Occipital lobe (tissue), 2 donors: ENCODE measurements around the gene SRRM4. TPM values are rescaled to one million over a fixed set of nuclear protein-coding genes. Genes with fewer than 3 reads are reported as not detected.

ENCODE experiments used
- DNase-seq: peaks from one replicate; lab custom pipeline; 2025; lab: John Stamatoyannopoulos, UW
- total RNA-seq: library from RNA; depleted of rRNA; stranded (reverse); fragments of >200 nt; gene quantifications from one replicate; pipeline ENCODE4 v1.2.3, GENCODE V29; 2014

The SRRM4 gene
- total RNA-seq, 1 donor from 2014 or later: 6.4 TPM

DNA sequence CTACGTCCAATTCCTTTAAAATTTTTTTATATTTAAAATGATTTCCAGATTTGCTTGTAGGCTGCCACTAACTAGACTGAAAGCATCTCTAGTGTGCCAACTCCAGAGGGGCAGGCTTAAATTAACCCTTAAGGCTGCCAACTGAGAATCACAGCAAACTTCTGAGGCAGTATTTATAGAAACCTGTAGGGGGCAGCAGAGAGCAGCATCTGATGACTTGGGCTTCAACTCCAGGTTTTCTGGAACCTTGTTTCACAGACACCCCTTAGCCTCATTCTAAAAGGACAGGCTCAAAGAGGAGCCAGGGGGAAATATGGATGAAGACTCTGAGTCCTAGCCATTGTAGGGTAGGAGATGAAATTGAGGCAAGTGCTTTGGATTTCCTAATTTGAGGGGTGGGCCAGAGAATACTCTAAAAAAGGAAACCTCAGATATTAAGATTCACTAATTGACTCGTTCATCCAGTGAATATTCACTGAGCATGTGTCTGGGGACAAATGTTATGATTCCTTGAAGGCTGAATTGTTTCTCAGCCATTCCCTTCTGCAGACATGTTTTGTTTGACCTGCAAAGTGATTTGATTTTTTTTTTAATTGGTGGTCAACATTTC is 134.1 kb downstream of the SRRM4 start:
- DNase-seq: no peak

DNA sequence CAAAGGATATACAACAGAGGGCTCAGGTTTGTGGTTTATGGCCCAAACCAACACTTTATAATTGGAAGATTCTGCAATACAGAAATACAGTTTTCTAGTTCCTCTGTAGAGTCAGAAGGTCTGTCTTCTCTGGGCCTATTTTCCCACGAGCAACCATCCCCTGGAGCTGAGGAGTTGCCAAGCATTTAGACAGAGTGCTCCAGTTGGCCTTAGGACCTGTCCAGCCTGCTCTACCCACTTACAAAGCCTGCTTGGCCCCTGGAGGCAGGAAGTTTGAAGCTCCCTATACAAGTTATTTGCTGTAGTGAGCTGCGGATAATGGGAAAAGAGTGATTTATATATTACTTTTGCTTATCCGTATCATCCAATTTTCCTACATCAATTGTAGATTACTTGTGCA is 136.6 kb downstream of the SRRM4 start:
- no peak for DNase-seq

DNA sequence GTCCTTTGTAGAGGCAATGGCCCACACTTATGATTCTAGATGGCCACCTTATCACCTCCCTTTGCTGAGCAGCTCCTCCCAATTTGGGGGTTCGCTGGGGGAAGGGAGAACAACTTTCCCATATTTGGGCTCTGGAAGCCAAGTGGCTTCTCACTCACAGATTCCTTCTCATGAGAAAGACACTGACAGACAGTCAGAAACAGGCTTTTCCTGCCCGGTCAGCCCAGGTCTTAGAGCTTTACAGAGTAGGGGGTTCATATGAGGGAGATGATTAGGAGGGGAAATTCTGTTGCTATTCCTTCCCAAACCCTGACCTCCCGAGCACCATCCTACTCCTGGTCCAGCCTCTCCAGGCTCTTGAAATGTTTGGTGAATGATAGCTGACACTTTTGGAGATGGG is 137.3 kb downstream of the SRRM4 start:
- DNase-seq: no peak

DNA sequence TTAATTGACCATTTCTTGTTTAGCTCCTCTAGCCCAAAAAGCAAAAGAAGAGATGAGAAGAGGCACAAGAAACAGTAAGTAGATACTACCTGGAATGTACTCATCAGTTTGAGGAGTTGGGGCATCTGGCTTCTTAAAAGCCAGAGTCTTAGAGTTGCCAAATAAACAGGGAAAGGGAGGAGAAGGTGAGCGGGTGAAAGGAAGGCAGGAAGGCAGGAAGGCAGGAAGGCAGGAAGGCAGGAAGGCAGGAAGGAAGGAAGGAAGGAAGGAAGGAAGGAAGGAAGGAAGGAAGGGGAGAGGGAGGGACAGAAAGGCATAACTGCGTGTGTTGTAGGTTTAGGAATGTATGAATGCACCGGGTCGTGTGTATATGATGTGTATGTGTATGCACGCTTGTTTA is 140.7 kb downstream of the SRRM4 start:
- DNase-seq: no peak

DNA sequence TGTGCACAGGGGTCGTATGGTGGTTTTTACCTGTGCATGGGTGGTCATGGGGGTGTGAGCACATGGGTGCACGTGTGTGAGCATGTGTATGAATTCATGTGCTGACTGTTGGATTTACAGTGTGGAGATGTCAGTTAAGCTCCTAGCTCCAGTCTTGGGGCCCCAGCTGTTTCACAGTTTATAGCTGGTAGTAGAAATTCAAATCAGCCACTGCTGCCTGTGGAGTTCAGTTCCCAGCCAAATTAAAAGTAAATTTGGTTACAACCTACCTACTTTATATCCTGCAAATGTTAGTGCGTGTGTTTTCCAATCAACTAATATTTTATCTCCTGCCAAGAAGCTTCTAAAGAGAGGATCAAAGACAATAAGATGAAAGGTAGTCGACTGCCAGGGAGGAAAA is 141.4 kb downstream of the SRRM4 start:
- DNase-seq: no peak

DNA sequence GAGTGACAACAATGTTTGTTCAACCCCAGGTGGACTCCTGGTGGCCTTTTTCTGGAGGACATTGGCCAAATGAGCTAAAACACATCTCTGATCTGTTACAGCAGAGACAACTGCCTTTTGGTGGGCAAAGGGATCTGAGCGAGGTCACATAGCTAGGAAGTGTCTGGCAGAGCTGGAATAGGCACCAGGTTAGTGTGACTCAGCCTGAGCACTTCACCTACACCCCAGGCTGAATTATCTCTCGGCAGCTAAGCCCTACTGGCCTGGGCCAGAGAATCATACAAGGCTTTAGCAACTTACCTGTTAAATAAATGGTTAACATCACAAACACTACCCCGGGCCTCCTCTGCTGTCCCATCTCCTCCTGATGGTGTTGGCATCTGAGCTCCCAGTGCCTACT is 147.2 kb downstream of the SRRM4 start:
- no peak for DNase-seq

DNA sequence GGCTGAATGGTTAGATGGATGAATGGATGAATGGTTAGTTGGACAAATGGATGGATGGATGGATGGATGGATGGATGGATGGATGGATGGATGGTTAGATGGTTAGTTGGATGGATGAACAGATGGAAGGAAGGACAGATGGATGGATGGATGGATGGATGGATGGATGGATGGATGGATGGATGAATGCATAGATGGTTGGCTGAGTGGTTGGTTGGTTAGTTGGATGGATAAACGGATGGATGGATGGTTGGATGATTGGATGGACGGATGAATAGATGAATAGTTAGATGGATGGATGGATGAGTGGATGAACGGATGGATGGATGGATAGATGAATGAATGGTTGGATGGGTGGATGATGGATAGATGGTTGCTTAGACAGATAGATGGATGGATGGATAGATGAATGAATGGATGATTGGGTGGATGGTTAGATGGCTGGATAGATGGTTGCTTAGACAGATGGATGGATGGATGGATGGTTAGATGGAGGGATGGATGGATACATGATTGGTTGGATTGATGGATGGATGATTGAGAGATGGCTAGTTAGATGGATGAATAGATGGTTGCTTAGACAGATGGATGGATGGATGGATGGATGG is 148.6 kb downstream of the SRRM4 start:
- no peak for DNase-seq

DNA sequence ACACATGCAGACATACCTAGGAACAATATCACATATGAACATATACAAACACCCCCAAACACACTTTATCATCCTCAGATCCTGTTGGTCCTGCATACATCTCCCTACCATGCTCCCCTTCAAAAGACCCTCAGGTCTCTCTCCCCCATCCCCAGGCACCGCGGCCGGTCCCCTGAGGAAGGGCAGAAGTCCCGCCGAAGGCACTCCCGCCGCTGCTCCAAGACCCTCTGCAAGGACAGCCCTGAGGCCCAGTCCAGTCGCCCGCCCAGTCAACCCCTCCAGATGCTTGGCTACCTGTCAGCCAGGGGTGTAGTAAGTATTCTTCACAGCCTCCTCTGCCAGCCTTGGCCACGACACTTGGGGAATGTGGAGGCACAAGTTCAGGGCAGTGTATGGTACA is 149.2 kb downstream of the SRRM4 start:
- DNase-seq: no peak

DNA sequence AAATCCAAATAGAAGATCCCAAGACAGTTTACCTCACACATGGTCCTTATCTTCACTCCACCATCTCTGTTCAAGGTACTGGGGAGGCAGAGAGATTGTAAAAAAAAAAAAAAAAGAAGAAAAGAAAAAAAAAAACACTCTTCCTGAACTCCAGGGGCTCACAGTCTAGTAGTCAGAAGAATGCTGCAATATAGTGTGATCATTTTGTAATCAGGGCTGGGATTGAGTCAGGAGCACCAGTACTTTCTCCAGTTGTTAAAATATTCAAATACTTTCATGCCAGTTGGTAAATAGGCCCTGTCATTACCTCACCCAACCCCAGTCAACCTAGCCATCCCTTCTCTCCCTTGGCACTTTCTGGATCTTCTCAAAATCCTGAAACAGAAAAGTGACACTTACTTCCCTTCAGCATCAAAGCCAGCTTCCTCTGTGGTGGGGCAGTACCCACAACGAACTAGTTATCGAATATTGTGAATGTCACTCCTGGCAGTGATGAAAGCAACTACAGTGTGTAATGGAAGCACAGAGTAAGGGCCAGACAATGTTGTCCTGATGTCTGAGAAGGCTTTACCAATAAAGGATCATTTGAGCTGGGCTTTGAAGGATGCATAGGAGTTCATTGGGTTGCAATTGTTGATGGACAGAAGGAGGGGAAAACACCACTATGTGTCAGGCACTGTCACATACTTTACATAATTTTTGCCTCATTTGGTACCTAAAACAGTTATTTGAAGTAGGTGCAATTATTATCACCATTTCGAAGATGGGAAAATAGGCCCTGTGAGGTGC is 153.1 kb downstream of the SRRM4 start:
- no peak for DNase-seq

DNA sequence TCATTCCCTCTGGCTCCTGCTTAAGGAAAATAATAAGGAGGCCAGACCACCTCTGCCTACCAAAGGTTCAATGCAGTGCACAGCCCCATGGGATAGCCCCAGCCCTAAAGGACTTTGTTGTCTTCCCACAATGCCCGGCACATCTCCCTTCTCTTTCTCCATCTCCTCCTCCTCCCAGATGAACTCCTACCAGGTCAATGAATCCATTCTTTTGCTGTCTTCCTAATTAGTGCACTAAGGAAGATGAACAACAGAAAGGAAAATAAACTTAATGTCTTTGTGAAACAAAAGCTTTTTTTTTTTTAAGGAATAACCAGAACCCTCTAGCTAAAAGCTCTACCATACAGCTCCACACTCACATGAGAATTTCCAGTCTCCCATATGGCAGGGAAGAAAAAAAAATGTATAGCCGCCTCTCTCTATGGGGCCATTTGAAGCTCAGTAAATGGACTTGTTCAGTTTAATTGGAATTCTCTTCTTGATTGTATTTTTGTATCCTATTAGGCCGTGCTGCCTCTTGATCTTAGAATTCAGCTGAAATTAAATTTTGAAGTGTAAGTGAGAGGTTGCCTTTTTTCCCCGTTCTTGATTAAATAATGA is 155.6 kb downstream of the SRRM4 start:
- no peak for DNase-seq

DNA sequence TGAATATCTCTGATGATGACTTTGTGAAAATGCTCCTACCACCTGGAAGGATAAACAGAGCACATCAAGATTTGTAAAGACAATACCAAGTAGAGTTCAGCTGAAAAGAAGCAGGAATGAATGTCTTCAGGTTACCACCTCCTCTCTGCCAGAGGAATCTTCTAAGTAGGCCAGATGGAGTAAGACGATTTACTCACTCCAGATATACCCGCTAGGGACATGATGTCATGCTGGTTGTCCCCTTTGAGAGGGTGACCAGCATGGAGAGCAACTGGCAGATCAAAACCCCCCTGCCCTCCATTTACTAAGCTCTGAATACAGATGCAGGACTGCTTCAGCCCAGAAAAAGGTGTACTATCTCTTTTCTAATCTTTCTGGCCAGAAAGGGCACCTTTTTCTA is 158.1 kb downstream of the SRRM4 start:
- DNase-seq: no peak

DNA sequence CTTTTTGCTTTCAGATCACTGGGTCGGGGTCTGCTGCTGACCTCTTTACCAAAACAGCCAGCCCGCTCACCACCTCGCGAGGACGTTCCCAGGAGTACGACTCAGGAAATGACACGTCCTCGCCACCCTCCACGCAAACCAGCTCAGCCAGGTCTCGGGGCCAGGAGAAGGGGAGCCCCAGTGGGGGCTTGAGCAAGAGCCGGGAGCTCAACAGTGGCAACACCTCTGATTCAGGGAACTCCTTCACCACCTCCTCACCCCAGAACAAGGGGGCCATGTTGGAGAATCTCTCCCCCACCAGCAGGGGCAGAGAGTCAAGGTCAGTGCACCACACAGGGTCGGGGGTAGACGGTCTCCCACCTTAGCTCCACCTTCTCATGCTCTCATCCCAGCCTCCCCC is 164.0 kb downstream of the SRRM4 start:
- no peak for DNase-seq

DNA sequence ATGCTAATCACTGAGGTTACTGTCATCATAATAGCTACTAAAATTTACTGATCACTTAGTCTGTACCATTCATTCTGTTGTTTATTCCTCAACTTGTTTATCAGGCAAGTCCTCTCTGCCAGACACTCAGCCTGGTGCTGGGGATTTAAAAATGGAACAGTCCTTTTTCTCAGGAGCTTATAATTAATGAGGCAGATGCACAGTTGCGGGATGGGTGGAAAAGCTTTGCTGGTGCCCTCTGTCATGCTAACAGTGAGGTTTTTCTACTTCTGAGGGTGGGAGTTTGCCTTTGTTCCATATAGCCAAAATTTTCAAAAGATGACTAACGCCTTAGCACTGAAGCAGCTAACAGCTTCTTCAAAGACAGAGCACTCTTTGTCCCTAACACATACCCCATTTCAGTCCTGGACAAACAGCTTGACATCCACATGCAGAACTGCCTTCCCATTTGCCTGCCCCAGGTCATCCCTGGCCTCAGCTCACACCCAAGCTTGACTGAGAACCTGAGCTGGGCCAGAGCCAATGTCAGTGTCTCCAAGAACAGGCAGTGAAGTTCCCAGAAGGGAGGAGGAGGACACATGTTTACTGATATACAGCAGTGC is 166.6 kb downstream of the SRRM4 start:
- DNase-seq: peak; percentile 44

DNA sequence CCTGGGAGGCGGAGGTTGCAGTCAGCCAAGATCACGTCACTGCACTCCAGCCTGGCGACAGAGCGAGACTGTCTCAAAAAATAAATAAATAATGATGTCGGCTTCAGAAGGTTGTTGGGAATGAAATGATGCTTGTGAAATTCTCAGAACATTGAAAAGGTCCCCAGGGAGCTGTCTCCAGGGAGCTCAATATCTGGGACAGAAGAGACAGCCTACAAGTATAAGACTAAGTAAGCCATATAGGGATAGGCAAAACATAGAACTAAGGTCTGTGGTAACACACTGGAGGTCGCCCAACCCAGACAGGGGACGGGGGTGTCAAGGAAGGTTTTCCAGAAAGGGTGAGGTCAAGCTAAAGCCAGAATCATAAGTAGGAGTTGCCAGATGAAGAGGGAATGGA is 167.9 kb downstream of the SRRM4 start:
- no peak for DNase-seq

DNA sequence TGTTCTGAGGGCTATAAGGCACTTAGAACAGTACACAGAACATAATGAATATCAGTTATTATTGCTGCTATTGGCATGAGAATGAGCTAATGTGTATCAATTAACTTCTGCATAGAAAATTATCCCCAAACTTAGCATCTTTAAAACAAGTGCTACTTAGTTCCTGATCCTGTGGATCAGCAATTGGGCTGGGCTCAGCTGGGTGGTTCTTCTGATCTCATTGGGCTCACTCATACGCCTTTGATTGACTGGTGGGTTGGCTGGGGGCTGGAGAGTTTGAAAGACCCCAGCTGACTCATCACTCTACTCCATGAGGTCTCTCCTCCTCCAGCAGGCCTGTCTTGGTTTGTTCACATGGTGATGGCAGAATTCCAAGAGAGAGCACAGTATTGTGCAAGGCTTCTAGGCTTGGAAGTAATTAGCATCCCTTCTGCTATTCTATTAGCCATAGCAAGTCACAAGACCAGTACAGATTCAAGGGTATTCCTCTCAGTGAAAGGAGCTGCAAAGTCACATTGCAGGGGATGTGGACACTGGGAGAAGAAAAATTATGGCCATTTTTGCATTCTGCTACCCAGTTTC is 170.2 kb downstream of the SRRM4 start:
- no peak for DNase-seq

DNA sequence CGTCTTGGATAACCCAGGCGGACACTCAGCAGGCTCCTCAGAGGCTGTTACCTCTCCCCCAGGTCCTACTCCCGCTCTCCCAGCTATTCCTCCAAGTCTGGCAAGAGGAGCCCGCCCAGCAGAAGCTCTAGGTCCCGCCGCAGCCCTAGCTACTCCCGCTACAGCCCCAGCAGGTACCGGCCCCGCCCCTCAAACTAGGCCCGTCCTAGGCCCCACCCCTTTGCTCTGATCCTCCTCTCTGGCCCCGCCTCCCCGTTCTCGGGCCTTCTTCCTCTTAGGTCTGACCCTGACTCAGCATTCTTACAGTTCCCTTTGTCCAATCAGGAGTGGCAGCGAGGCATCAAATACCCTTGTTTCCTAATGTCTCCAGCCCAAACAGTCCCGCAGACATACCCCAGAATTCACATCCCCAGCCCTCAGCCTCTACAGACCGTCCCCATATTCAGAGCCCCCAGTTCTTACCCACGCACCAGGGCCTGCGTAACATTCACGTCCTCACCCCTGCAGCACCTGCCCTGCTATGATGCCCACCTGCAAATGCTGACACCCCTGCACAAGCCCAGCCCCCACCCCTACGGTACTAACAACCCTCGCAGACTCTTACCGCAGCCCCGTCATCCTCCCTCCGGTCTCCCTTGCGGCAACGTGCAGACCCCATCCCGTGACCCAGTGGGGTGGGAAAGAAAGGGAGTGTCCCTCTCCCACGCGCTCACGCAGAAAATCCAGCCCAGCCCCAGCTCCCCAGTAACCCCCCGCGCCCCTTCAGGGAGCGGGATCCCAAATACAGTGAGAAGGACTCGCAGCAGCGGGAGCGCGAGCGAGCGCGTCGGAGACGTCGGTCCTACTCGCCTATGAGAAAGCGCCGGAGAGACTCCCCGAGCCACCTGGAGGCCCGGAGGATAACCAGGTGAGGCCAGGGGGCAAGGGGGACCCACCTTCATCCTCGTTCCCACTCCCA is 172.4 kb downstream of the SRRM4 start:
- DNase-seq: peak; percentile 10

DNA sequence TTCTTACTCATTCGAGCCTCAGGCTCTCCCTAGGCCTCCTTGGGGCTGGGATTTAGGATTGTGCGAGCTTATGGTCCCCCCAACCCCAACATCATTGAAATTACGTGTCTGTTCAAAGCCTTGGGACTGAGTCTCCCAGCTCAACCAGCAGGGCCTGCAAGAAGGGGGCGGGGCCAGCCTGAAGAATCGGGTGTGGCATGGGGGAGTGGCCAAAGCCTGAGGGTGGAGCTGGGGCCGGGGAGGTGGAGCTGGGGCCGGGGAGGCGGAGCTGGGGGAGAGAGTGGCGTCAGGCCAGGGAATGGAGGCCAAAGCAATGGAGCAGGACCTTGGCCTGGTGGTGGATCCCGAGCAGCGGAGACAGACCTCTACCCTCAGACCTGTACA is 173.1 kb downstream of the SRRM4 start:
- DNase-seq: no peak

DNA sequence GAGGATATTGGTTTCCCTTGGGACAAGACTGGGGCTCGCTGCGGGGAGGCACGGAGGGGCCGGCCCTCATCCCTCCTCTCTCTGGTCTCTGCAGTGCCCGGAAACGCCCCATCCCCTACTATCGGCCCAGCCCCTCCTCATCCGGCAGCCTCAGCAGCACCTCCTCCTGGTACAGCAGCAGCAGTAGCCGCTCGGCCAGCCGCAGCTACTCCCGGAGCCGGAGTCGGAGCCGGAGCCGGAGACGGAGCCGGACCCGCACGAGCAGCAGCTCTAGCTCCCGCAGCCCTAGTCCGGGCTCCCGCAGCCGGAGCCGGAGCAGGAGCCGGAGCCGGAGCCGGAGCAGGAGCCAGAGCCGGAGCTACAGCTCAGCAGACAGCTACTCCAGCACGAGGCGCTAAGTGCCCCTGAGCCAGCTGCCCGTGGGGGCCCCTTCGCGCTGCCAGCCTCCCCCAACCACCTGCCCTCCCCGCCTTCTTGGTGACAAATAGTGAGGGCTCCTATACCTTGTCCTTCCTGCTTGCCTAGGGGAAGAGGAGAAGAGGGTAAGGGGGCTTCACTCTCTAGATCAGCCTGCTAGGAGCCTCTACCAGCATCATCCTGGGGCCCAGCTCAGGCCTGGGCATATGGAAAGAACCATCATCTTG is 175.2 kb downstream of the SRRM4 start:
- no peak for DNase-seq

DNA sequence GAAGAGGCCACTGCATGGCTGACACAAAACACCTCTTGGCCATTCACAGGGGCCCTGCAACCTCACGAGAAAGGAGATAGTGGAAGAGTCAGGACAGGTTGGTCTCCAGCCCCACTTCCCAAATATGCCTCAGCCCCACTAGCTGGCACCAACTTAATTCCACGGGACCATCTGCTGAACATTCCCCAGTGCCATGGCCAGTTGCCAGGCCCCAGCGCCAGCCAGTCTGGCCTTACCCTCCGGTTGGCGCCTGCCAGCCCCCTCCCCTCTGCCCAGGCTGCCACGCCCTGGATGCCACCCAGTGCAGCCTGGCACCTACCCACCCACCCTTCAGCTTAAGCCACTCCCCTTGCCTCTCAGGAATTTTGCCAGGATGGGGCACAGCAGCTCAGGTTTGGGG is 176.2 kb downstream of the SRRM4 start:
- DNase-seq: peak; percentile 7

DNA sequence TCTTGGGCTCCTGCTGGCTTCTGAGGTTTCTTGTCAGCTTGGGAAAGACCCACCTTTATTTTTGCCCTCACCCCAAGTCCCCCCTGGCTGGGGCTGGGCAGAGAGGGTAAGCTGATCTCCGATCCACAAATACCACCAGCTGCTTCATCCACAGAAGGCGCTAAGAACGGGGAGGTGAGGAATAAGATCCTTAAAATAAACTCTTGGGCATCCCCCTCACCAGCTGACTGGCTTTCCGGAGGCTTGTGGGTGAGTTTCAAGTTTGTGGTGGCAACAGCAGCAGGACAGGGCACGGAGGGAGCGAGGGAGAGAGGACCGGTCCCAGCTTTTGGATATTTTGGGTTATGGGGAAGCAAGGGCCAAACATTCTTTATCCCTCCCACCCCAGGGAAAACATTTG is 176.6 kb downstream of the SRRM4 start:
- peak; percentile 56 for DNase-seq
